ENCODE data around the gene COX10.

The COX10 gene

GRCh38 chr17:14107889-14108288 is 38.6 kb downstream of the COX10 start:
- no peak overlapping the region for H3K4me3 ChIP-seq (ENCODE audit: low read depth, low read length)

DNA sequence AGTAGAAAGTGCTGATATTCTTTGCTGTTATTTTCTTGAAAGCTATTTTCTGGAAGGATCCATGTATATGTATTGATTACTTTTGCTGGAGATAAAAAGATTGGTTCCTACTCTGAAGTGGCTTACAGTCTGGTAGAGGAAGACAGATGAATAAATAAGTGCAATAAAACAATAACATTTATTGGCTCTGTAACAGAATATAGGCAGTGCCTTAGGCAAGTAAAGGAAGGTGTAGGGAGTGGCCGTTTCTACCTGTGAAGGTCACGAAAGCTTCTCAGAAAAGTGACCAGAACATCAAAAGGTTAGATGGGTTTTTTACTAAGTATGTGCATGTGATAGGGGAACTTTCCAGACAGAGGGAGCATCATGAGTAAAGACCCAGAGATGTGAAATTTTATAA is 43.1 kb downstream of the COX10 start:
- no peak for TF ChIP-seq CTCF (IDR thresholded peaks at IDR 0.05; ENCODE audit: low read depth, low read length)
- Histone ChIP-seq H3K4me1 (no peaks in the 10 kb centered on the region), H3K4me3 (ENCODE audit: low read depth, low read length) (no peak overlapping the region), H3K27me3 (no peaks in the 10 kb centered on the region), H3K36me3 (no peaks in the 10 kb centered on the region), H3K9me3 (no peaks in the 10 kb centered on the region)
- DNase-seq: no peak

More at GRCh38 chr17:14107889-14108288, 38.6 kb downstream of the COX10 start:
- Histone ChIP-seq H3K36me3 (no peaks in the 10 kb centered on the region), H3K27me3 (no peaks in the 10 kb centered on the region), H3K4me1 (no peaks in the 10 kb centered on the region), H3K9me3 (no peaks in the 10 kb centered on the region)
- TF ChIP-seq CTCF (IDR thresholded peaks at IDR 0.05; ENCODE audit: low read depth, low read length): no peak
- DNase-seq: no peak

GRCh38 chr17:14113137-14113536 is 43.8 kb downstream of the COX10 start:
- no peaks in the 10 kb centered on the region for H3K27me3 ChIP-seq
- H3K4me3 ChIP-seq (ENCODE audit: low read depth, low read length): no peak overlapping the region
- TF ChIP-seq CTCF (IDR thresholded peaks at IDR 0.05; ENCODE audit: low read depth, low read length): no peak
- H3K4me1 ChIP-seq: no peaks in the 10 kb centered on the region
- H3K9me3 ChIP-seq: no peaks in the 10 kb centered on the region
- DNase-seq: no peak
- H3K36me3 ChIP-seq: no peaks in the 10 kb centered on the region

GRCh38 chr17:14116263-14117024 is 47.1 kb downstream of the COX10 start:
- no peak for TF ChIP-seq CTCF (IDR thresholded peaks at IDR 0.05; ENCODE audit: low read depth, low read length)
- Histone ChIP-seq H3K27me3 (no peaks in the 10 kb centered on the region), H3K4me3 (ENCODE audit: low read depth, low read length) (no peak overlapping the region), H3K4me1 (no peaks in the 10 kb centered on the region), H3K9me3 (no peaks in the 10 kb centered on the region), H3K36me3 (no peaks in the 10 kb centered on the region)
- DNase-seq: no peak

- H3K27me3 ChIP-seq: no peaks in the 10 kb centered on the region
- no peaks in the 10 kb centered on the region for H3K36me3 ChIP-seq
- H3K4me1 ChIP-seq: no peaks in the 10 kb centered on the region
- no peak overlapping the region for H3K4me3 ChIP-seq (ENCODE audit: low read depth, low read length)
- H3K9me3 ChIP-seq: no peaks in the 10 kb centered on the region
- DNase-seq: no peak
- no peak for TF ChIP-seq CTCF (IDR thresholded peaks at IDR 0.05; ENCODE audit: low read depth, low read length)
Measured at GRCh38 chr17:14118951-14119350, 49.6 kb downstream of the COX10 start.

DNA sequence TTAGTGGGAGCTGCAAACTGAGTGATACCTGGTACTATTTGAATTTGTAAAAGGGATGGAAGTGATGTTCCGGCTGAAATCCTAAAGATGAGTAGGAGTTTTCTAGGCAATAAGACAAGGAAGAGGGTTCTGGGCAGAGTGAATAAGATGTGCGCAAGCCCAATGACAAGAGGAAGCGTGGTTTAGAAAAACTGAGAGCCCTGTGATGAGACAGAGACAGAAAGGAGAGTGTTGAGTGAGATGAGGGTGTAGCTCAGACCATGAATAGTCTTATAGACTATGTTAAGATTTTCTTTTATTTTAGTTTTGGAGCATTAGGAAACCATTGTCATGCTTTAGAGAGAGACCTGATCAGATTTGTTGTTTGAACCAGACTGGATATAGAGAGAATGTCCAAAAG is 50.2 kb downstream of the COX10 start:
- TF ChIP-seq CTCF (IDR thresholded peaks at IDR 0.05; ENCODE audit: low read depth, low read length): no peak
- no peak for DNase-seq
- H3K4me1 ChIP-seq: no peaks in the 10 kb centered on the region
- no peak overlapping the region for H3K4me3 ChIP-seq (ENCODE audit: low read depth, low read length)
- no peaks in the 10 kb centered on the region for H3K36me3 ChIP-seq
- H3K27me3 ChIP-seq: no peaks in the 10 kb centered on the region
- no peaks in the 10 kb centered on the region for H3K9me3 ChIP-seq

Measured in BE2C (cell line).